Astrocyte (in vitro differentiated cells and primary cell): ENCODE results near the gene IGF2BP3. TPM values are rescaled to one million over a fixed set of nuclear protein-coding genes. Genes with fewer than 3 reads are reported as not detected.

Source experiments
- DNase-seq: peaks from one replicate; pipeline ENCODE4 v3.0.0-alpha.2; 2010; ENCODE audit warnings: low read depth
- FAIRE-seq: peaks from 2 replicates; lab custom pipeline; 2011; peaks lifted over from hg19 to GRCh38; lab: Jason Lieb, UNC
- H2AFZ ChIP-seq: 2 replicates; pipeline ENCODE4 v1.6.0; 2012; ENCODE audit warnings: low read depth, low read length, inconsistent platforms
- H3K27ac ChIP-seq: 2 replicates; pipeline ENCODE4 v1.5.1; 2011; ENCODE audit warnings: low read depth, low read length, inconsistent platforms
- H3K27me3 ChIP-seq: 2 replicates; pipeline ENCODE4 v1.6.0; 2011; ENCODE audit warnings: low read length, inconsistent platforms; ENCODE audit not compliant: insufficient read depth
- H3K36me3 ChIP-seq: 2 replicates; pipeline ENCODE4 v1.5.1; 2011; ENCODE audit warnings: low read length, inconsistent platforms; ENCODE audit not compliant: insufficient read depth
- H3K4me1 ChIP-seq: 2 replicates; pipeline ENCODE4 v1.5.1; 2011; ENCODE audit warnings: low read length, inconsistent platforms; ENCODE audit not compliant: insufficient read depth
- H3K4me2 ChIP-seq: 2 replicates; pipeline ENCODE4 v1.6.0; 2012; ENCODE audit warnings: low read length, inconsistent platforms
- H3K4me3 ChIP-seq: 2 replicates; pipeline ENCODE4 v1.5.1; 2011; ENCODE audit warnings: low read depth, mild to moderate bottlenecking, low read length, inconsistent platforms; ENCODE audit not compliant: insufficient read depth
- H3K79me2 ChIP-seq: 2 replicates; pipeline ENCODE4 v1.6.0; 2012; ENCODE audit warnings: mild to moderate bottlenecking, low read length, inconsistent platforms; ENCODE audit not compliant: insufficient read depth
- H3K9ac ChIP-seq: 2 replicates; pipeline ENCODE4 v1.6.0; 2012; ENCODE audit warnings: mild to moderate bottlenecking, low read length, inconsistent platforms
- H3K9me3 ChIP-seq: 2 replicates; pipeline ENCODE4 v1.5.1; 2012; ENCODE audit warnings: low read depth, mild to moderate bottlenecking, low read length, inconsistent platforms; ENCODE audit not compliant: insufficient read depth
- H4K20me1 ChIP-seq: 2 replicates; pipeline ENCODE4 v1.6.0; 2012; ENCODE audit warnings: low read length, inconsistent platforms; ENCODE audit not compliant: insufficient read depth
- H3K27ac Mint-ChIP-seq: one replicate; pipeline ENCODE4 v1.8.0; 2021; ENCODE audit warnings: mild to moderate bottlenecking, mixed read lengths; ENCODE audit not compliant: unreplicated experiment
- H3K27me3 Mint-ChIP-seq: one replicate; pipeline ENCODE4 v1.8.0; 2021; ENCODE audit warnings: low read depth, mixed read lengths; ENCODE audit not compliant: unreplicated experiment
- H3K36me3 Mint-ChIP-seq: one replicate; pipeline ENCODE4 v1.8.0; 2021; ENCODE audit warnings: low read depth, mixed read lengths; ENCODE audit not compliant: unreplicated experiment
- H3K4me1 Mint-ChIP-seq: one replicate; pipeline ENCODE4 v1.8.0; 2021; ENCODE audit warnings: low read depth, mixed read lengths; ENCODE audit not compliant: unreplicated experiment
- H3K4me3 Mint-ChIP-seq: one replicate; pipeline ENCODE4 v1.8.0; 2021; ENCODE audit warnings: mild to moderate bottlenecking, moderate library complexity, mixed read lengths; ENCODE audit not compliant: unreplicated experiment
- H3K9me3 Mint-ChIP-seq: one replicate; pipeline ENCODE4 v1.8.0; 2021; ENCODE audit warnings: mild to moderate bottlenecking, mixed read lengths; ENCODE audit not compliant: unreplicated experiment
- CTCF ChIP-seq: IDR thresholded peaks from 2 replicates; pipeline ENCODE4 v1.5.1; 2011; ENCODE audit warnings: low read depth, mild to moderate bottlenecking, inconsistent platforms, low read length, moderate library complexity; ENCODE audit not compliant: insufficient read depth
- EZH2 ChIP-seq: IDR thresholded peaks from 2 replicates; pipeline ENCODE4 v1.6.1; 2012; ENCODE audit warnings: mild to moderate bottlenecking, low read length, inconsistent platforms; ENCODE audit not compliant: insufficient read depth
- total RNA-seq: library from RNA; stranded (reverse); gene quantifications from 2 replicates; pipeline ENCODE4 v1.2.1, GENCODE V29; 2021

IGF2BP3 gene
- total RNA-seq, 1 donor from 2014 or later: 79.5 TPM

- peaks cover 14% of the 10 kb centered on the region for H3K36me3 Mint-ChIP-seq
Observed at GRCh38 chr7:23350466-23350865, 119.8 kb downstream of the IGF2BP3 start.

GRCh38 chr7:23349484-23350157, 120.7 kb downstream of the IGF2BP3 start:
- Histone ChIP-seq H3K4me2 (peak overlapping the region; percentile 70), H3K9me3 (no peaks in the 10 kb centered on the region), H3K27me3 (no peaks in the 10 kb centered on the region), H3K9ac (no peak overlapping the region), H3K79me2 (peaks cover 51% of the 10 kb centered on the region), H3K36me3 (peaks cover 16% of the 10 kb centered on the region), H4K20me1 (no peaks in the 10 kb centered on the region), H3K27ac (peak overlapping the region; percentile 68), H3K4me1 (peaks cover 77% of the 10 kb centered on the region), H3K4me3 (no peak overlapping the region), H2AFZ (no peak overlapping the region)
- H3K4me1 Mint-ChIP-seq: peaks cover 62% of the 10 kb centered on the region
- no peaks in the 10 kb centered on the region for H3K27me3 Mint-ChIP-seq
- no peaks in the 10 kb centered on the region for H3K9me3 Mint-ChIP-seq
- peak overlapping the region; percentile 42 for H3K27ac Mint-ChIP-seq
- H3K36me3 Mint-ChIP-seq: peaks cover 14% of the 10 kb centered on the region
- DNase-seq: peak; percentile 90
- TF ChIP-seq EZH2: no peak
- TF ChIP-seq CTCF: no peak
- no peak overlapping the region for H3K4me3 Mint-ChIP-seq
- peak; percentile 63 for FAIRE-seq

More at GRCh38 chr7:23350466-23350865, 119.8 kb downstream of the IGF2BP3 start:
- Histone ChIP-seq H3K27me3 (no peaks in the 10 kb centered on the region), H3K36me3 (peaks cover 7% of the 10 kb centered on the region), H2AFZ (no peak overlapping the region), H3K4me2 (peak overlapping the region; percentile 70), H3K4me3 (no peak overlapping the region), H3K9ac (no peak overlapping the region), H4K20me1 (no peaks in the 10 kb centered on the region), H3K9me3 (no peaks in the 10 kb centered on the region), H3K4me1 (peaks cover 69% of the 10 kb centered on the region), H3K79me2 (peaks cover 51% of the 10 kb centered on the region), H3K27ac (peak overlapping the region; percentile 43)
- Mint-ChIP-seq H3K4me1 (peaks cover 62% of the 10 kb centered on the region), H3K27me3 (no peaks in the 10 kb centered on the region), H3K4me3 (peak overlapping the region; percentile 34), H3K9me3 (no peaks in the 10 kb centered on the region), H3K27ac (no peak overlapping the region)
- DNase-seq (no peak), FAIRE-seq (no peak)
- TF ChIP-seq EZH2: no peak
- TF ChIP-seq CTCF: no peak

GRCh38 chr7:23347682-23348180, 122.6 kb downstream of the IGF2BP3 start:
- H3K27me3 Mint-ChIP-seq: no peaks in the 10 kb centered on the region
- peaks cover 13% of the 10 kb centered on the region for H3K36me3 Mint-ChIP-seq
- Histone ChIP-seq H3K4me2 (peak overlapping the region; percentile 81), H3K9ac (peak overlapping the region; percentile 69), H3K9me3 (no peaks in the 10 kb centered on the region), H4K20me1 (no peaks in the 10 kb centered on the region), H2AFZ (no peak overlapping the region), H3K36me3 (peaks cover 22% of the 10 kb centered on the region), H3K4me1 (peaks cover 83% of the 10 kb centered on the region), H3K27me3 (no peaks in the 10 kb centered on the region), H3K27ac (peak overlapping the region; percentile 68), H3K79me2 (peaks cover 48% of the 10 kb centered on the region), H3K4me3 (peak overlapping the region; percentile 56)
- no peaks in the 10 kb centered on the region for H3K9me3 Mint-ChIP-seq
- no peak for TF ChIP-seq EZH2
- no peak for TF ChIP-seq CTCF
- DNase-seq (peak; percentile 85), FAIRE-seq (peak; percentile 89)
- H3K4me3 Mint-ChIP-seq: no peak overlapping the region
- H3K4me1 Mint-ChIP-seq: peaks cover 58% of the 10 kb centered on the region
- peak overlapping the region; percentile 80 for H3K27ac Mint-ChIP-seq
